Fibroblast of lung (primary cell): ENCODE data around the gene LMNTD1. TPM values are rescaled to one million over a fixed set of nuclear protein-coding genes. Genes with fewer than 3 reads are reported as not detected.

Experiments used
- DNase-seq, 2 donors: peaks; one replicate each; pipeline versions ENCODE4 v3.0.0 to v3.0.0-alpha.2; 2010; ENCODE audit warnings: low read depth in 2 of 2
- H2AFZ ChIP-seq: 2 replicates; pipeline ENCODE4 v1.5.1; 2012; ENCODE audit warnings: low read length, control low read depth, inconsistent platforms
- H3K27ac ChIP-seq: 2 replicates; pipeline ENCODE4 v1.5.1; 2011; ENCODE audit warnings: low read length, control low read depth; ENCODE audit not compliant: insufficient read depth
- H3K27me3 ChIP-seq: 2 replicates; pipeline ENCODE4 v1.5.1; 2011; ENCODE audit warnings: mild to moderate bottlenecking, low read length; ENCODE audit not compliant: control insufficient read depth, insufficient read depth
- H3K36me3 ChIP-seq: 2 replicates; pipeline ENCODE4 v1.5.1; 2011; ENCODE audit warnings: low read length; ENCODE audit not compliant: control insufficient read depth, insufficient read depth
- H3K4me1 ChIP-seq: 2 replicates; pipeline ENCODE4 v1.5.1; 2011; ENCODE audit warnings: low read length; ENCODE audit not compliant: control insufficient read depth, insufficient read depth; ENCODE audit errors: extremely low read depth
- H3K4me2 ChIP-seq: 2 replicates; pipeline ENCODE4 v1.5.1; 2011; ENCODE audit warnings: low read length, control low read depth; ENCODE audit not compliant: insufficient read depth; ENCODE audit errors: extremely low read depth
- H3K4me3 ChIP-seq, 4 experiments: fragments of 200-600 bp in 1 of 4; sonication (generic) in 1 of 4; replicated peaks in 1 of 4; 2 replicates each; pipeline ENCODE4 v1.5.1; 2011 to 2016; ENCODE audit warnings: low read length in 4 of 4, low read depth in 3 of 4, mild to moderate bottlenecking in 3 of 4, control low read depth in 2 of 4, inconsistent platforms in 1 of 4, mixed read lengths in 1 of 4; ENCODE audit not compliant: insufficient read depth in 1 of 4; ENCODE audit errors: control extremely low read depth in 1 of 4
- H3K79me2 ChIP-seq: 2 replicates; pipeline ENCODE4 v1.5.1; 2012; ENCODE audit warnings: mild to moderate bottlenecking, low read length, inconsistent platforms; ENCODE audit not compliant: control insufficient read depth, insufficient read depth
- H3K9ac ChIP-seq: 2 replicates; pipeline ENCODE4 v1.5.1; 2011; ENCODE audit warnings: mild to moderate bottlenecking, low read length, control low read depth; ENCODE audit not compliant: insufficient read depth
- H3K9me3 ChIP-seq: 2 replicates; pipeline ENCODE4 v1.5.1; 2012; ENCODE audit warnings: low read depth, low read length; ENCODE audit not compliant: control insufficient read depth, insufficient read depth
- H4K20me1 ChIP-seq: 2 replicates; pipeline ENCODE4 v1.5.1; 2011; ENCODE audit warnings: low read length; ENCODE audit not compliant: control insufficient read depth, insufficient read depth; ENCODE audit errors: extremely low read depth
- CTCF ChIP-seq, 2 donors: IDR thresholded peaks in 1 of 2; conservative IDR thresholded peaks in 1 of 2; 1 replicate in 1 of 2; 2 replicates in 1 of 2; pipeline ENCODE4 v1.5.1; 2011 to 2012; ENCODE audit warnings: low read length in 2 of 2, control low read depth in 1 of 2, inconsistent platforms in 1 of 2, low read depth in 1 of 2, mild to moderate bottlenecking in 1 of 2
- EZH2 ChIP-seq: IDR thresholded peaks from 2 replicates; pipeline ENCODE4 v1.5.1; 2012; ENCODE audit warnings: low read length, control low read depth, mild to moderate bottlenecking; ENCODE audit errors: missing control alignments
- polyA plus RNA-seq, 2 donors: library from polyadenylated mRNA; depleted of rRNA in 1 of 2; stranded (reverse) in 1 of 2; unstranded in 1 of 2; fragments of >200 nt; gene quantifications; 2 replicates each; pipeline ENCODE4 v1.2.1, GENCODE V29; 2011 to 2012; ENCODE audit warnings: missing spikeins in 1 of 2
- total RNA-seq: library from RNA; depleted of rRNA; stranded (reverse); fragments of >200 nt; gene quantifications from 2 replicates; pipeline ENCODE4 v1.2.1, GENCODE V29; 2014

The LMNTD1 gene
- total and polyA plus RNA-seq, 2 donors (not counting 1 experiment from before 2014, with no cell fraction given), result not detected

GRCh38 chr12:25433581-25434325 is 119.3 kb downstream of the LMNTD1 start:
- H3K4me2 ChIP-seq, result peak overlapping the region; percentile 54
- no peaks in the 10 kb centered on the region for H3K79me2 ChIP-seq
- H4K20me1 ChIP-seq, result no peaks in the 10 kb centered on the region
- H3K27me3 ChIP-seq, result no peaks in the 10 kb centered on the region
- TF ChIP-seq EZH2 (no peak), CTCF (conservative IDR thresholded peaks at IDR 0.05 in 1 of 2, IDR thresholded peaks at IDR 0.05 in 1 of 2; ENCODE audit: low read depth in 1 of 2, low read length in 2 of 2) (no peak)
- no peak overlapping the region for H3K27ac ChIP-seq
- peaks cover 7% of the 10 kb centered on the region for H3K4me1 ChIP-seq
- no peak overlapping the region for H2AFZ ChIP-seq
- H3K9me3 ChIP-seq, result no peaks in the 10 kb centered on the region
- no peak overlapping the region for H3K9ac ChIP-seq
- peak; percentile 30 to 86 for DNase-seq
- no peak overlapping the region for H3K4me3 ChIP-seq
- H3K36me3 ChIP-seq, result no peaks in the 10 kb centered on the region

- no peak overlapping the region for H3K9ac ChIP-seq
Observed at GRCh38 chr12:25433024-25433423, 120.1 kb downstream of the LMNTD1 start.

More at GRCh38 chr12:25433024-25433423, 120.1 kb downstream of the LMNTD1 start:
- Histone ChIP-seq H3K27me3 (no peaks in the 10 kb centered on the region), H3K4me1 (peaks cover 7% of the 10 kb centered on the region), H2AFZ (no peak overlapping the region), H4K20me1 (no peaks in the 10 kb centered on the region), H3K36me3 (no peaks in the 10 kb centered on the region), H3K27ac (no peak overlapping the region), H3K9me3 (no peaks in the 10 kb centered on the region), H3K79me2 (no peaks in the 10 kb centered on the region), H3K4me3 (no peak overlapping the region), H3K4me2 (no peak overlapping the region)
- no peak for TF ChIP-seq CTCF (conservative IDR thresholded peaks at IDR 0.05 in 1 of 2, IDR thresholded peaks at IDR 0.05 in 1 of 2; ENCODE audit: low read depth in 1 of 2, low read length in 2 of 2)
- TF ChIP-seq EZH2, result no peak
- DNase-seq, result peak in 1 of 2 donors; percentile 49
